Type B pancreatic cell (in vitro differentiated cells): Measurements from ENCODE around the gene FAM98A. TPM values are rescaled to one million over a fixed set of nuclear protein-coding genes. Genes with fewer than 3 reads are reported as not detected.
A peak's percentile ranks its signal among the peaks of the same experiment; 100 is the strongest.

Experiments used
- DNase-seq: peaks from one replicate; pipeline ENCODE4 v3.0.0; 2021; ENCODE audit warnings: mixed read lengths; ENCODE audit not compliant: unreplicated experiment; ENCODE audit errors: extremely low spot score
- H3K27ac Mint-ChIP-seq: 2 replicates; pipeline ENCODE4 v1.8.0; 2021; ENCODE audit warnings: mild to moderate bottlenecking, mixed read lengths
- H3K27me3 Mint-ChIP-seq: 2 replicates; pipeline ENCODE4 v1.8.0; 2021; ENCODE audit warnings: mixed read lengths
- H3K36me3 Mint-ChIP-seq: 2 replicates; pipeline ENCODE4 v1.8.0; 2021; ENCODE audit warnings: mixed read lengths
- H3K4me1 Mint-ChIP-seq: one replicate; pipeline ENCODE4 v1.8.0; 2021; ENCODE audit warnings: mixed read lengths; ENCODE audit not compliant: unreplicated experiment
- H3K4me3 Mint-ChIP-seq: 2 replicates; pipeline ENCODE4 v1.8.0; 2021; ENCODE audit warnings: mild to moderate bottlenecking, mixed read lengths
- H3K9me3 Mint-ChIP-seq: 2 replicates; pipeline ENCODE4 v1.8.0; 2021; ENCODE audit warnings: mixed read lengths
- CTCF ChIP-seq: fragments of 200-600 bp; sonication (generic); conservative IDR thresholded peaks from 2 replicates; pipeline ENCODE4 v1.5.0; 2021; ENCODE audit warnings: antibody characterized with exemption, mild to moderate bottlenecking
- total RNA-seq: library from RNA; stranded (reverse); gene quantifications from 2 replicates; pipeline ENCODE4 v1.2.1, GENCODE V29; 2021; ENCODE audit warnings: low replicate concordance

Gene FAM98A
- total RNA-seq, 1 donor from 2014 or later: 41.3 TPM

DNA sequence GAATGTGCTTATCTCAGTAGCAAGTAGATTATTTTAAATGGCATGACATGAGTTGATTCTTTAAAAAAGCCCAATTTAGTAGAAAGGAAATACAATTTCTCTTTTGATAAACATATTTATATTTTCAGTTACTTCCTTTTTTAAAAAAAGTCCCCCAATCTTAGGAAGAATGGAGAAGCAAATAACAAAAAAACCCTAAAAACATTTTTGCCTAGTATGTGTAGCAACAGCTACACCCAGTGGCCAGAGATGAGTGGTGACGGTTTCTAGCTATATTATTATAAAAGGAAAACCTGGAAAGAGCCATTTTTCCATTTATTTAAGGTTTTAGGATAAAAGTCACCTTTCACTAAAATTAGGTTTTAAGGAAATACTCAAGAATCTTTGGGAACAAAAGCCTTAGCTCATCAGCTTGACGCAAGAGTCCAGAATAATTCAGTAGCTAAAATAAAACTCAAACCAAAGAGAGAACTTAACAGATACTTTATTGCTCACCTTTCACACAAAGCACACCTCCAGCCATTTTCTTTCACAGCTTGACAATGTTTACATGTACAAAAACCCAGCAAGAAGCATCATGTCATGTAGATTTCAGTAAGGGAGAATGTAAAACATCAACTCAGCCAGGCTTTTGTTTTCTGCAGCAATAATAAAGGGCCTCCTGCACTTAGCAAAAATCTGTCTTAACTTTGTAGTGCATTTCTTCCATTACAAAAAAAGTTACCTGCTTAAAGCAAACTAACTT, 15.7 kb downstream of the FAM98A start:
- no peak overlapping the region for H3K4me3 Mint-ChIP-seq
- H3K36me3 Mint-ChIP-seq: peaks cover 15% of the 10 kb centered on the region
- H3K4me1 Mint-ChIP-seq: peaks cover 8% of the 10 kb centered on the region
- no peaks in the 10 kb centered on the region for H3K9me3 Mint-ChIP-seq
- H3K27me3 Mint-ChIP-seq: no peaks in the 10 kb centered on the region
- no peak overlapping the region for H3K27ac Mint-ChIP-seq
- TF ChIP-seq CTCF: peak; percentile 93
- no peak for DNase-seq

- H3K4me1 Mint-ChIP-seq: peaks cover 5% of the 10 kb centered on the region
- TF ChIP-seq CTCF: no peak
- peaks cover 13% of the 10 kb centered on the region for H3K36me3 Mint-ChIP-seq
- no peak overlapping the region for H3K27ac Mint-ChIP-seq
- H3K9me3 Mint-ChIP-seq: no peaks in the 10 kb centered on the region
- no peak for DNase-seq
- no peak overlapping the region for H3K4me3 Mint-ChIP-seq
- H3K27me3 Mint-ChIP-seq: no peaks in the 10 kb centered on the region
Observed at GRCh38 chr2:33581872-33582271, 17.2 kb downstream of the FAM98A start.

- Mint-ChIP-seq H3K9me3 (no peaks in the 10 kb centered on the region), H3K36me3 (peaks cover 6% of the 10 kb centered on the region), H3K4me3 (no peak overlapping the region), H3K27ac (no peak overlapping the region), H3K4me1 (peaks cover 5% of the 10 kb centered on the region), H3K27me3 (no peaks in the 10 kb centered on the region)
- TF ChIP-seq CTCF: no peak
- no peak for DNase-seq
Observed at GRCh38 chr2:33579227-33579626, 19.9 kb downstream of the FAM98A start.

- DNase-seq: no peak
- H3K4me3 Mint-ChIP-seq: no peak overlapping the region
- TF ChIP-seq CTCF: no peak
- no peaks in the 10 kb centered on the region for H3K9me3 Mint-ChIP-seq
- H3K27ac Mint-ChIP-seq: no peak overlapping the region
- H3K4me1 Mint-ChIP-seq: peaks cover 5% of the 10 kb centered on the region
- H3K36me3 Mint-ChIP-seq: peaks cover 6% of the 10 kb centered on the region
- H3K27me3 Mint-ChIP-seq: no peaks in the 10 kb centered on the region
Observed at GRCh38 chr2:33577668-33578067, 21.4 kb downstream of the FAM98A start.

DNA sequence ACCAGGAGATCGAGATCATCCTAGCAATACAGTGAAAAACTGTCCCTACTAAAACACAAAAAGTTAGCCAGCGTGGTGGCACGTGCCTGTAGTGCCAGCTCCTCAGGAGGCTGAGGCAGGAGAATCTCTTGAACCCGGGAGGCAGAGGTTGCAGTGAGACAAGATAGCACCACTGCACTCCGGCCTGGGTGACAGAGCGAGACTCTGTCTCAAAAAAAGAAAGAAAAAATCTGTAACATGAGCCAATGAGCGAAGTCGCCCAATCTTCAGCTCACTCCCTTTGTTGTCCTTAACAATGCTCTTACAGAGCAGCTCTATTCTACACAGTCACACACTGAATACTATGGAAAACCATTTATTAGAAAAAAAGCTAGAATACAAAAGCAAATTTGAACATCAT, 22.0 kb downstream of the FAM98A start:
- no peak overlapping the region for H3K27ac Mint-ChIP-seq
- peaks cover 3% of the 10 kb centered on the region for H3K4me1 Mint-ChIP-seq
- H3K4me3 Mint-ChIP-seq: no peak overlapping the region
- H3K9me3 Mint-ChIP-seq: no peaks in the 10 kb centered on the region
- H3K36me3 Mint-ChIP-seq: peaks cover 3% of the 10 kb centered on the region
- no peak for TF ChIP-seq CTCF
- H3K27me3 Mint-ChIP-seq: no peaks in the 10 kb centered on the region
- no peak for DNase-seq
